ENCODE measurements around the gene CLTC.

DNA sequence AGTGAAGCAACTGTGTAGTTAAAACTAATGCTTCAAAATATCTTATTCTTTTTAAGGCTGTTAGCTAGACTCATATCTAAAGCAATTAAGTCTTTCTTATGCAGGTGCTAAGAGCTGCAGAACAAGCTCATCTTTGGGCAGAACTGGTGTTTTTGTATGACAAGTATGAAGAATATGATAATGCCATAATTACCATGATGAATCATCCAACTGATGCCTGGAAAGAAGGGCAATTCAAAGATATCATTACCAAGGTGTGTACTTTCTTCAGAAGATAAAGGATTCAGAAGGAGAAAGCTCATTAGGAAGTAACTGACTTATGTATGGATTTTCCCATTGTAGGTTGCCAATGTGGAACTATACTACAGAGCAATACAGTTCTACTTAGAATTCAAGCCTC is 63.6 kb downstream of the CLTC start:
- TF ChIP-seq TAF1 (IDR thresholded peaks at IDR 0.05; ENCODE audit: borderline replicate concordance, insufficient read depth, low read length), result no peak
- no peak for TF ChIP-seq SIN3A (IDR thresholded peaks at IDR 0.05; ENCODE audit: borderline replicate concordance, insufficient read depth, low read length)
- TF ChIP-seq FOXP2 (optimal IDR thresholded peaks at IDR 0.05; ENCODE audit: borderline replicate concordance, extremely low read depth, extremely low read length, insufficient read depth), result no peak
- TF ChIP-seq, protein P1, sequence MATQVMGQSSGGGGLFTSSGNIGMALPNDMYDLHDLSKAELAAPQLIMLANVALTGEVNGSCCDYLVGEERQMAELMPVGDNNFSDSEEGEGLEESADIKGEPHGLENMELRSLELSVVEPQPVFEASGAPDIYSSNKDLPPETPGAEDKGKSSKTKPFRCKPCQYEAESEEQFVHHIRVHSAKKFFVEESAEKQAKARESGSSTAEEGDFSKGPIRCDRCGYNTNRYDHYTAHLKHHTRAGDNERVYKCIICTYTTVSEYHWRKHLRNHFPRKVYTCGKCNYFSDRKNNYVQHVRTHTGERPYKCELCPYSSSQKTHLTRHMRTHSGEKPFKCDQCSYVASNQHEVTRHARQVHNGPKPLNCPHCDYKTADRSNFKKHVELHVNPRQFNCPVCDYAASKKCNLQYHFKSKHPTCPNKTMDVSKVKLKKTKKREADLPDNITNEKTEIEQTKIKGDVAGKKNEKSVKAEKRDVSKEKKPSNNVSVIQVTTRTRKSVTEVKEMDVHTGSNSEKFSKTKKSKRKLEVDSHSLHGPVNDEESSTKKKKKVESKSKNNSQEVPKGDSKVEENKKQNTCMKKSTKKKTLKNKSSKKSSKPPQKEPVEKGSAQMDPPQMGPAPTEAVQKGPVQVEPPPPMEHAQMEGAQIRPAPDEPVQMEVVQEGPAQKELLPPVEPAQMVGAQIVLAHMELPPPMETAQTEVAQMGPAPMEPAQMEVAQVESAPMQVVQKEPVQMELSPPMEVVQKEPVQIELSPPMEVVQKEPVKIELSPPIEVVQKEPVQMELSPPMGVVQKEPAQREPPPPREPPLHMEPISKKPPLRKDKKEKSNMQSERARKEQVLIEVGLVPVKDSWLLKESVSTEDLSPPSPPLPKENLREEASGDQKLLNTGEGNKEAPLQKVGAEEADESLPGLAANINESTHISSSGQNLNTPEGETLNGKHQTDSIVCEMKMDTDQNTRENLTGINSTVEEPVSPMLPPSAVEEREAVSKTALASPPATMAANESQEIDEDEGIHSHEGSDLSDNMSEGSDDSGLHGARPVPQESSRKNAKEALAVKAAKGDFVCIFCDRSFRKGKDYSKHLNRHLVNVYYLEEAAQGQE (IDR thresholded peaks at IDR 0.05; ENCODE audit: insufficient read depth in 1 of 2, low read depth in 2 of 2, low read length in 2 of 2), result no peak
